ENCODE results near the gene EXOC4.

GRCh38 chr7:133837224-133837623 lies 584.3 kb downstream of the EXOC4 start:
- TF ChIP-seq POLR2A (IDR thresholded peaks at IDR 0.05) (no peak), CTCF (IDR thresholded peaks at IDR 0.05) (no peak), EP300 (IDR thresholded peaks at IDR 0.05) (no peak), POLR2AphosphoS5 (IDR thresholded peaks at IDR 0.05) (no peak)
